ENCODE data around the gene SLC35B4. TPM values are rescaled to one million over a fixed set of nuclear protein-coding genes. Genes with fewer than 3 reads are reported as not detected.
A peak's percentile ranks its signal among the peaks of the same experiment; 100 is the strongest.

Gene SLC35B4
- total RNA-seq, 1 experiment from 2014 or later: 14.7 TPM

GRCh38 chr7:134315679-134316538, 821 bp downstream of the SLC35B4 start:
- DNase-seq (ENCODE audit: low read depth, low spot score): no peak
- POLR2A ChIA-PET: no interaction called here
- H3K79me2 ChIP-seq (ENCODE audit: insufficient read depth, low read length): no peaks in the 10 kb centered on the region; the same call in 1 of the 2 replicates

GRCh38 chr7:134313543-134313942, 3.2 kb downstream of the SLC35B4 start:
- H3K36me3 ChIP-seq (ENCODE audit: control insufficient read depth in 1 of 2, insufficient read depth in 2 of 2, low read length in 2 of 2): no peaks in the 10 kb centered on the region
- no peaks in the 10 kb centered on the region; the same call in 1 of the 2 replicates for H3K79me2 ChIP-seq (ENCODE audit: insufficient read depth, low read length)
- POLR2A ChIA-PET: no interaction called here
- H3K4me2 ChIP-seq (ENCODE audit: low read length): no peak overlapping the region
- CTCF ChIA-PET: no interaction called here
- peaks cover 3 to 12% of the 10 kb centered on the region in 2 experiments; a peak in 3 of 4 replicates for H3K4me1 ChIP-seq (ENCODE audit: control insufficient read depth in 1 of 2, insufficient read depth in 2 of 2, low read length in 2 of 2)
- no peaks in the 10 kb centered on the region for H3K9me2 ChIP-seq (ENCODE audit: insufficient read depth)
- DNase-seq (ENCODE audit: low read depth, low spot score): no peak
- H2AFZ ChIP-seq (ENCODE audit: low read depth, low read length, poor library complexity, severe bottlenecking): no peak overlapping the region
- H4K20me1 ChIP-seq (ENCODE audit: insufficient read depth): no peaks in the 10 kb centered on the region
- no peaks in the 10 kb centered on the region for H3K9me3 ChIP-seq (ENCODE audit: control insufficient read depth in 1 of 2, insufficient read depth in 1 of 2, low read depth in 1 of 2, low read length in 2 of 2)
- no peak for ATAC-seq
- no peaks in the 10 kb centered on the region for H3K27me3 ChIP-seq (ENCODE audit: insufficient read depth, low read length)
- intact Hi-C loops (cut with micrococcal nuclease): loop anchor here (10.0 kb wide), 1 partner anchor 1229 kb away; the partner anchor contains the start of gene CHCHD3
- H3K4me3 ChIP-seq (replicated peaks in 1 of 2; ENCODE audit: low read depth in 1 of 2, low read length in 2 of 2): no peak overlapping the region
- H3K9ac ChIP-seq (ENCODE audit: low read length): no peak overlapping the region
- BruUV-seq (replicated peaks): no TSS peak
- RAD21 ChIA-PET (ENCODE audit: low non-redundant PET in 1 of 2, low total read pairs in 2 of 2, uncharacterized antibody in 2 of 2, unreplicated experiment in 2 of 2): no interaction called here
- H3K27ac ChIP-seq (ENCODE audit: low read depth, low read length): no peak overlapping the region
- TF ChIP-seq CTCF (IDR thresholded peaks at IDR 0.05 in 2 of 3, conservative IDR thresholded peaks at IDR 0.05 in 1 of 3; ENCODE audit: borderline replicate concordance in 1 of 3, insufficient read depth in 1 of 3, low read depth in 2 of 3, low read length in 2 of 3) (no peak), POLR2A (IDR thresholded peaks at IDR 0.05; ENCODE audit: borderline replicate concordance, extremely low read depth, insufficient read depth, insufficient read length) (no peak), ZNF274 (IDR thresholded peaks at IDR 0.05; ENCODE audit: low read depth, low read length) (no peak), CEBPB (IDR thresholded peaks at IDR 0.05; ENCODE audit: low read depth) (no peak), MAX (IDR thresholded peaks at IDR 0.05) (no peak), CBX3 (IDR thresholded peaks at IDR 0.05; ENCODE audit: low read depth) (no peak), SIN3A (IDR thresholded peaks at IDR 0.05; ENCODE audit: low read depth) (no peak), EZH2 (IDR thresholded peaks at IDR 0.05) (no peak), ZBTB33 (IDR thresholded peaks at IDR 0.05; ENCODE audit: extremely low read depth, insufficient replicate concordance, low read length) (no peak), ATF3 (IDR thresholded peaks at IDR 0.05) (no peak), TCF7L2 (IDR thresholded peaks at IDR 0.05; ENCODE audit: borderline replicate concordance, extremely low read depth, insufficient read depth, insufficient read length) (no peak)

More at GRCh38 chr7:134315679-134316538, 821 bp downstream of the SLC35B4 start:
- Histone ChIP-seq H3K9ac (ENCODE audit: low read length) (peak overlapping the region; percentile 74), H3K9me2 (ENCODE audit: insufficient read depth) (no peaks in the 10 kb centered on the region), H3K4me1 (ENCODE audit: control insufficient read depth in 1 of 2, insufficient read depth in 2 of 2, low read length in 2 of 2) (peaks cover 3 to 12% of the 10 kb centered on the region in 2 experiments; a peak in 3 of 4 replicates), H3K27ac (ENCODE audit: low read depth, low read length) (peak overlapping the region; percentile 31; the same call in 1 of the 2 replicates), H4K20me1 (ENCODE audit: insufficient read depth) (no peaks in the 10 kb centered on the region), H2AFZ (ENCODE audit: low read depth, low read length, poor library complexity, severe bottlenecking) (no peak overlapping the region), H3K4me2 (ENCODE audit: low read length) (peak overlapping the region; percentile 88), H3K27me3 (ENCODE audit: insufficient read depth, low read length) (no peaks in the 10 kb centered on the region), H3K36me3 (ENCODE audit: control insufficient read depth in 1 of 2, insufficient read depth in 2 of 2, low read length in 2 of 2) (no peaks in the 10 kb centered on the region), H3K9me3 (ENCODE audit: control insufficient read depth in 1 of 2, insufficient read depth in 1 of 2, low read depth in 1 of 2, low read length in 2 of 2) (no peaks in the 10 kb centered on the region), H3K4me3 (replicated peaks in 1 of 2; ENCODE audit: low read depth in 1 of 2, low read length in 2 of 2) (peak overlapping the region; percentile 69 to 80)
- TF ChIP-seq MAX (IDR thresholded peaks at IDR 0.05) (0 out of 2 replicates have a peak, but pooled peaks have one; percentile 1), SIN3A (IDR thresholded peaks at IDR 0.05; ENCODE audit: low read depth) (no peak)
- RAD21 ChIA-PET (ENCODE audit: low non-redundant PET in 1 of 2, low total read pairs in 2 of 2, uncharacterized antibody in 2 of 2, unreplicated experiment in 2 of 2): no interaction called here
- intact Hi-C loops (cut with micrococcal nuclease): loop anchor here (10.0 kb wide), 1 partner anchor 1231 kb away; the partner anchor contains the start of gene CHCHD3
- CTCF ChIA-PET: interaction anchor here (1.0 to 2.2 kb wide), 2 partner anchors 12 to 42 kb away, joined by 3 to 6 read pairs; no protein-coding TSS in a partner anchor
- no TSS peak for BruUV-seq (replicated peaks)
- no peak for ATAC-seq

Data from HCT116 (cell line).